ENCODE results near the gene ACKR2.

Gene ACKR2

GRCh38 chr3:42892807-42893206 lies 83.6 kb downstream of the ACKR2 start:
- no peak for DNase-seq

- no peak for DNase-seq
Measured at GRCh38 chr3:42894698-42895579, 85.7 kb downstream of the ACKR2 start.

- no peak for DNase-seq
Measured at GRCh38 chr3:42895580-42895868, 86.3 kb downstream of the ACKR2 start.

- DNase-seq, result no peak
Measured at GRCh38 chr3:42898896-42899675, 89.8 kb downstream of the ACKR2 start.

GRCh38 chr3:42900226-42901072 lies 91.2 kb downstream of the ACKR2 start:
- no peak for DNase-seq

GRCh38 chr3:42901073-42901415 lies 91.8 kb downstream of the ACKR2 start:
- DNase-seq, result no peak

- DNase-seq, result no peak
Measured at GRCh38 chr3:42902257-42902656, 93.0 kb downstream of the ACKR2 start.

- DNase-seq, result no peak
Measured at GRCh38 chr3:42904076-42904475, 94.8 kb downstream of the ACKR2 start.

GRCh38 chr3:42905740-42906069 lies 96.5 kb downstream of the ACKR2 start:
- DNase-seq, result no peak

GRCh38 chr3:42906070-42906847 lies 97.0 kb downstream of the ACKR2 start, which contains the start of gene ZNF662:
Gene ZNF662, plus strand, starts transcription at chr3:42906142. Its CDS starts 1,973 bp downstream, at chr3:42908115.
- peak in 1 of 2 donors; percentile 6 for DNase-seq

- no peak for DNase-seq
Measured at GRCh38 chr3:42906848-42907183, 97.6 kb downstream of the ACKR2 start.

GRCh38 chr3:42908675-42909074 lies 99.4 kb downstream of the ACKR2 start:
- DNase-seq, result no peak

- no peak for DNase-seq
Measured at GRCh38 chr3:42911551-42911950, 102.3 kb downstream of the ACKR2 start.

- DNase-seq, result no peak
Measured at GRCh38 chr3:42914771-42915515, 105.7 kb downstream of the ACKR2 start.

Data from CD4-positive, alpha-beta T cell treated with Interferon alpha-2 for 1 hour (primary cell).